HCT116 (cell line): Measurements from ENCODE around the gene ACTRT2.

Experiments
- CEBPB ChIP-seq: IDR thresholded peaks from 2 replicates; pipeline ENCODE4 v1.6.1; 2012; ENCODE audit warnings: low read depth
- CTCF ChIP-seq, 3 experiments: fragments of 200-600 bp in 1 of 3; sonication (generic) in 1 of 3; IDR thresholded peaks in 2 of 3; conservative IDR thresholded peaks in 1 of 3; 2 replicates each; pipeline ENCODE4 v1.5.1; 2012 to 2017; ENCODE audit warnings: low read depth in 2 of 3, low read length in 2 of 3, antibody characterized with exemption in 1 of 3, borderline replicate concordance in 1 of 3, control low read depth in 1 of 3, mild to moderate bottlenecking in 1 of 3, mixed read lengths in 1 of 3, mixed run types in 1 of 3, moderate library complexity in 1 of 3; ENCODE audit not compliant: insufficient read depth in 1 of 3
- EZH2 ChIP-seq: fragments of 200-600 bp; sonication (generic); IDR thresholded peaks from 2 replicates; pipeline ENCODE4 v1.6.1; 2017; ENCODE audit warnings: antibody characterized with exemption, mixed run types
- MAX ChIP-seq: IDR thresholded peaks from 2 replicates; pipeline ENCODE4 v1.6.1; 2012
- POLR2A ChIP-seq: IDR thresholded peaks from 2 replicates; pipeline ENCODE4 v1.7.0; 2011; ENCODE audit warnings: borderline replicate concordance; ENCODE audit not compliant: insufficient read depth, insufficient read length; ENCODE audit errors: extremely low read depth
- POLR2AphosphoS5 ChIP-seq: IDR thresholded peaks from 2 replicates; pipeline ENCODE4 v1.6.1; 2011; ENCODE audit warnings: mild to moderate bottlenecking, low read depth, low read length, moderate library complexity
- RAD21 ChIP-seq: IDR thresholded peaks from 2 replicates; pipeline ENCODE4 v1.6.1; 2012; ENCODE audit warnings: low read depth, mild to moderate bottlenecking
- REST ChIP-seq: IDR thresholded peaks from 2 replicates; pipeline ENCODE4 v1.6.1; 2012; ENCODE audit warnings: low read depth
- ZBTB33 ChIP-seq: IDR thresholded peaks from 2 replicates; pipeline ENCODE4 v1.6.1; 2011; ENCODE audit warnings: mild to moderate bottlenecking, low read length, moderate library complexity; ENCODE audit not compliant: insufficient replicate concordance; ENCODE audit errors: extremely low read depth
- ZFX ChIP-seq: fragments of 450-650 bp; IDR thresholded peaks from 2 replicates; pipeline ENCODE4 v1.6.1; 2017
- ZNF274 ChIP-seq: fragments of 200-500 bp; sonication (Bioruptor generic); IDR thresholded peaks from 2 replicates; pipeline ENCODE4 v1.6.1; 2014; ENCODE audit warnings: mild to moderate bottlenecking, low read depth, low read length, inconsistent platforms

GRCh38 chr1:2974701-2975301 is 46.5 kb upstream of the ACTRT2 start:
- TF ChIP-seq REST (no peak), POLR2AphosphoS5 (no peak), CTCF (IDR thresholded peaks at IDR 0.05 in 2 of 3, conservative IDR thresholded peaks at IDR 0.05 in 1 of 3; ENCODE audit: borderline replicate concordance in 1 of 3, insufficient read depth in 1 of 3, low read depth in 2 of 3, low read length in 2 of 3) (no peak), MAX (no peak), ZNF274 (no peak), RAD21 (no peak), CEBPB (no peak), ZBTB33 (no peak), POLR2A (no peak), ZFX (no peak), EZH2 (no peak)
